Measurements from ENCODE around the gene PA2G4. TPM values are rescaled to one million over a fixed set of nuclear protein-coding genes. Genes with fewer than 3 reads are reported as not detected.
A peak's percentile ranks its signal among the peaks of the same experiment; 100 is the strongest.
"Not testable (repeated sequence)": the region's sequence is repeated elsewhere in the genome, so short reads cannot be mapped to it uniquely, and the experiment has no call there.

The PA2G4 gene
- total RNA-seq, 4 donors from 2014 or later, result 79.6 to 104 (median 93.5) TPM

DNA sequence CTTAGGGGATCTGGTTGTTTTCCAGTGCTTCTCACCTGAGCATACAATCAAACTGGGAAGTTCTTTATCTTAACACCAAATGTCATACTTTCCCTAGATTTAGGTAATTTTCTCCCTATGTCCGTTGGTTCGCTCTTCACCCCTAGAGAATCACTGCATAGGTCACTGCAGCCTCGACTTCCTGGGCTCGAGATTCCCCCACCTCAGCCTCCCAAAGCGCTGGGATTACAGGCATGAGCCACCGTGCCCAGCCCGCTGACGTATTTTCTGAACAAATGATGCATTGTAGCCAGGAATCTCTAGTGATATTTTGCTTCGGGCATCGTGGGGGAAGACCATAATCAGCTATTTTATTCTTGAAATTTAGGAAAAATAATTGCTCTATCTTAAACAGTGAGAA is 11.0 kb downstream of the PA2G4 start:
- WGBS, 2 donors, result 27 to 31% methylated on average over 10 of the region's 10 CpGs
- Histone ChIP-seq H3K4me3 (peak overlapping the region; percentile 66 to 91 (median 79)), H3K27ac (peak overlapping the region; percentile 87 to 97 (median 94)), H3K9me3 (no peaks in the 10 kb centered on the region), H3K4me1 (peaks cover 0 to 27% (median 9%) of the 10 kb centered on the region in 4 donors), H3K36me3 (peaks cover under 1 to 42% (median 17%) of the 10 kb centered on the region in 3 donors), H3K27me3 (no peaks in the 10 kb centered on the region)
- DNase-seq (ENCODE audit: low spot score in 2 of 2), result peak in 1 of 2 donors; percentile 27
- TF ChIP-seq POLR2A (IDR thresholded peaks at IDR 0.05) (no peak), CTCF (IDR thresholded peaks at IDR 0.05) (no peak), EP300 (IDR thresholded peaks at IDR 0.05) (no peak)

GRCh38 chr12:56116267-56117081 is 12.1 kb downstream of the PA2G4 start, which contains the start of gene RPL41:
Gene RPL41, plus strand, starts transcription at chr12:56116633.
- peak; percentile 94 to 97 for DNase-seq (ENCODE audit: low spot score in 2 of 2)
- peaks cover 0 to 30% (median 9%) of the 10 kb centered on the region in 4 donors for H3K4me1 ChIP-seq
- H3K4me3 ChIP-seq, result peak within 1 kb of the TSS; percentile 66 to 91 (median 79)
- peaks cover 0 to 42% (median 7%) of the 10 kb centered on the region in 3 donors for H3K36me3 ChIP-seq
- TF ChIP-seq CTCF (IDR thresholded peaks at IDR 0.05) (peak in 2 of 5 experiments; percentile 50 to 55), POLR2A (IDR thresholded peaks at IDR 0.05) (peak; percentile 95 to 97), EP300 (IDR thresholded peaks at IDR 0.05) (peak; percentile 79 to 100)
- 1% methylated on average over 34 of the region's 34 CpGs for WGBS, 2 donors
- peak within 1 kb of the TSS; percentile 87 to 97 (median 94) for H3K27ac ChIP-seq
- no peaks in the 10 kb centered on the region for H3K27me3 ChIP-seq
- no peaks in the 10 kb centered on the region for H3K9me3 ChIP-seq

GRCh38 chr12:56117082-56117706 is 12.8 kb downstream of the PA2G4 start:
- DNase-seq (ENCODE audit: low spot score in 2 of 2); H3K27me3 ChIP-seq; H3K9me3 ChIP-seq: not testable (repeated sequence)
- Histone ChIP-seq H3K27ac (peak overlapping the region; percentile 87 to 97 (median 94)), H3K4me1 (peaks cover 0 to 30% (median 9%) of the 10 kb centered on the region in 4 donors), H3K36me3 (peaks cover 0 to 42% (median 5%) of the 10 kb centered on the region in 3 donors), H3K4me3 (peak overlapping the region; percentile 66 to 91 (median 79))
- 3% methylated on average over 16 of the region's 16 CpGs for WGBS, 2 donors

- Histone ChIP-seq H3K4me1 (peaks cover 0 to 30% (median 9%) of the 10 kb centered on the region in 4 donors), H3K36me3 (peaks cover 0 to 41% (median 5%) of the 10 kb centered on the region in 3 donors), H3K4me3 (peak within 1 kb of the TSS; percentile 66 to 91 (median 83)), H3K27me3 (no peaks in the 10 kb centered on the region), H3K27ac (peak within 1 kb of the TSS; percentile 87 to 97 (median 94)), H3K9me3 (no peaks in the 10 kb centered on the region)
- TF ChIP-seq EP300 (IDR thresholded peaks at IDR 0.05) (peak; percentile 97 to 98), CTCF (IDR thresholded peaks at IDR 0.05) (peak; percentile 47 to 84 (median 69)), POLR2A (IDR thresholded peaks at IDR 0.05) (peak; percentile 85 to 94)
- WGBS, 2 donors, result 0 to 1% methylated on average over 50 to 61 of the region's 61 CpGs
- peak; percentile 94 to 95 for DNase-seq (ENCODE audit: low spot score in 2 of 2)
These were observed 13.7 kb downstream of the PA2G4 start, which contains the start of gene ZC3H10 for GRCh38 chr12:56117778-56118687. Gene ZC3H10, plus strand, starts transcription at chr12:56118266. Its CDS starts 2,297 bp downstream, at chr12:56120563.

Data from tibial nerve (tissue), 4 donors.